Thyroid gland (tissue), 4 donors: Measurements from ENCODE around the gene PBX3.

Source experiments
- CTCF ChIP-seq, 6 experiments: fragments of 200-600 bp in 3 of 6; fragments of 450-650 bp in 3 of 6; sonication (generic) in 3 of 6; IDR thresholded peaks; one replicate each; pipeline ENCODE4 v1.5.1; 2016 to 2019; ENCODE audit warnings: antibody characterized with exemption in 6 of 6, mild to moderate bottlenecking in 2 of 6, inconsistent platforms in 1 of 6, moderate library complexity in 1 of 6
- POLR2A ChIP-seq, 2 donors: fragments of 450-650 bp; IDR thresholded peaks; one replicate each; pipeline ENCODE4 v1.6.1; 2017; ENCODE audit warnings: antibody characterized with exemption in 2 of 2, mild to moderate bottlenecking in 2 of 2, moderate library complexity in 1 of 2

DNA sequence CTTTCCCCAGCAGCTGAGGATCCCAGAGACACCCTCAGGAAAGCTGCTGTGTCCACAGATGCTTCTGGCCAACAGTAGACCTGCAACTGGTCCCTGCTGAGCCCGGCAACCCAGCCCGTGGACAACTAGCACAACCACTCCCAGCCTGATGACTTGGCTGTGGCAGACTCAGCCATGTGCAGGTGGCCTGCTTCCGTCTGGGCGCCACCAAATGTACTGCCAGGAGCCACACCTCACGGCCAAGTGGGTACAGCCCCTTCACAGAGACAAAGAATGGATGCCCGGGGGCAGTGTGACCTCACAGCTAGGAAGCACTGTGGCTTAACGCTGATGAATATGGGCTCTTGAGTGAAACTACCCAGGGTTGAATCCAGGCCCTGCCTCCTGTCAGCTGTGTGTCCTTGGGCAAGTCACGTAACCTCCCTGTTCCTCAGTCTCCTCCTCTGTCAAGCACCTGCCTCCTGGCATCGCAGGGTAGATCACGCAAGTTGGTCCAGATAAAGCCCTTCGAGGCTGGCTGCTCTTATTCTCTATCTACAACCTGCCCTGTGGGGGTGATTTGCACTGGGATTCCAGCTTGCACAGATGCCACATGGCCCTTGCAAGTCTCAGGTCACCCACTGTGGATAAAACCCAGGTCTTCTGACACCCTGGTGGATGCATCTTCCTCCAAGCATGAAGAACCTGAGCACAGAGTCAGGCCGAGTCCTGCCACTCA is 225.0 kb downstream of the PBX3 start:
- TF ChIP-seq CTCF (IDR thresholded peaks at IDR 0.05) (no peak), POLR2A (IDR thresholded peaks at IDR 0.05) (no peak)
